ENCODE measurements around the gene NDUFB11.

GRCh38 chrX:47174376-47174775, 29.9 kb upstream of the NDUFB11 start:
- TF ChIP-seq POLR2A (IDR thresholded peaks at IDR 0.05), result no peak
- no peak for TF ChIP-seq CTCF (IDR thresholded peaks at IDR 0.05)
